ENCODE data around the gene CRYL1. TPM values are rescaled to one million over a fixed set of nuclear protein-coding genes. Genes with fewer than 3 reads are reported as not detected.

Gene CRYL1
- total and polyA plus RNA-seq, 2 of the 13 experiments (the other 11 are each of a cell fraction or from before 2014, with no cell fraction given) = 57.2 to 115 TPM

DNA sequence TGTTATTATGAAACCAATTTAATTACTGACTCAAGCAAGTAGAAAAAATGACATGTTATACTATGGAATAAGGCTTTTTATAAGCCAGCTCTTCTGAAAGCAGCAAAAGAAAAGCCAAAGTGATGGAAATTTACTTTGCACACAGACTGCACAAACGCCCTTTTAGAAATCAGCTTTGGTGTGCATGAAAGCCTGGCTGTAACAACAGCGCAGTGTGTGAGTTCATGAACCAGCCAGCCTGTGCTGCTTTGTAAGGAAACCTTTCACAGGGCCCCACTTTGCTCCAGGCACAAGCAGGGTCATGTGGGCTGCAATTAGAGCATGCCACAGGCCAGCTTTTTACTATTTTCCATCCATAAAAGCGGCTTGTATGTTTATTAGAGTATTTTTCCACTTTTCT is 27.7 kb upstream of the CRYL1 start (continued):
- TF ChIP-seq TBL1XR1 (IDR thresholded peaks at IDR 0.05; ENCODE audit: borderline replicate concordance, low read length, partially characterized antibody) (no peak), ZMAT3 (CRISPR knock-in tag; conservative IDR thresholded peaks at IDR 0.05) (no peak), SALL1 (CRISPR knock-in tag; IDR thresholded peaks at IDR 0.05) (peak; percentile 73), KDM5A (IDR thresholded peaks at IDR 0.05; ENCODE audit: borderline replicate concordance, low read length) (no peak), ETV5 (CRISPR knock-in tag; IDR thresholded peaks at IDR 0.05; ENCODE audit: borderline replicate concordance) (0 out of 2 replicates have a peak, but pooled peaks have one; percentile 20), ZNF230 (CRISPR knock-in tag; IDR thresholded peaks at IDR 0.05) (no peak), NFE2L1 (CRISPR knock-in tag; IDR thresholded peaks at IDR 0.05; ENCODE audit: borderline replicate concordance) (no peak), SIN3B (IDR thresholded peaks at IDR 0.05; ENCODE audit: low read length) (no peak), ERF (CRISPR knock-in tag; IDR thresholded peaks at IDR 0.05) (peak; percentile 56; the same call in 1 of the 2 replicates), ATF7 (IDR thresholded peaks at IDR 0.05) (no peak), ATF7 (CRISPR knock-in tag; IDR thresholded peaks at IDR 0.05) (no peak), ZNF292 (CRISPR knock-in tag; IDR thresholded peaks at IDR 0.05; ENCODE audit: borderline replicate concordance, low read depth) (peak; percentile 95; the same call in 1 of the 2 replicates), IKZF4 (CRISPR knock-in tag; IDR thresholded peaks at IDR 0.05; ENCODE audit: borderline replicate concordance, low read depth, not compliant biosample characterization) (no peak), HES4 (CRISPR knock-in tag; IDR thresholded peaks at IDR 0.05; ENCODE audit: borderline replicate concordance) (no peak), NR2F2 (IDR thresholded peaks at IDR 0.05; ENCODE audit: borderline replicate concordance, low read depth) (no peak), ZNF510 (CRISPR knock-in tag; IDR thresholded peaks at IDR 0.05; ENCODE audit: low read depth) (no peak)
- TF ChIP-seq, protein P1, sequence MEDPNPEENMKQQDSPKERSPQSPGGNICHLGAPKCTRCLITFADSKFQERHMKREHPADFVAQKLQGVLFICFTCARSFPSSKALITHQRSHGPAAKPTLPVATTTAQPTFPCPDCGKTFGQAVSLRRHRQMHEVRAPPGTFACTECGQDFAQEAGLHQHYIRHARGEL (CRISPR knock-in tag; IDR thresholded peaks at IDR 0.05) = no peak
- TF ChIP-seq, protein P2, sequence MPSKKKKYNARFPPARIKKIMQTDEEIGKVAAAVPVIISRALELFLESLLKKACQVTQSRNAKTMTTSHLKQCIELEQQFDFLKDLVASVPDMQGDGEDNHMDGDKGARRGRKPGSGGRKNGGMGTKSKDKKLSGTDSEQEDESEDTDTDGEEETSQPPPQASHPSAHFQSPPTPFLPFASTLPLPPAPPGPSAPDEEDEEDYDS (CRISPR knock-in tag; IDR thresholded peaks at IDR 0.05) = peak; percentile 59; the same call in 1 of the 2 replicates
- TF ChIP-seq, protein P3, sequence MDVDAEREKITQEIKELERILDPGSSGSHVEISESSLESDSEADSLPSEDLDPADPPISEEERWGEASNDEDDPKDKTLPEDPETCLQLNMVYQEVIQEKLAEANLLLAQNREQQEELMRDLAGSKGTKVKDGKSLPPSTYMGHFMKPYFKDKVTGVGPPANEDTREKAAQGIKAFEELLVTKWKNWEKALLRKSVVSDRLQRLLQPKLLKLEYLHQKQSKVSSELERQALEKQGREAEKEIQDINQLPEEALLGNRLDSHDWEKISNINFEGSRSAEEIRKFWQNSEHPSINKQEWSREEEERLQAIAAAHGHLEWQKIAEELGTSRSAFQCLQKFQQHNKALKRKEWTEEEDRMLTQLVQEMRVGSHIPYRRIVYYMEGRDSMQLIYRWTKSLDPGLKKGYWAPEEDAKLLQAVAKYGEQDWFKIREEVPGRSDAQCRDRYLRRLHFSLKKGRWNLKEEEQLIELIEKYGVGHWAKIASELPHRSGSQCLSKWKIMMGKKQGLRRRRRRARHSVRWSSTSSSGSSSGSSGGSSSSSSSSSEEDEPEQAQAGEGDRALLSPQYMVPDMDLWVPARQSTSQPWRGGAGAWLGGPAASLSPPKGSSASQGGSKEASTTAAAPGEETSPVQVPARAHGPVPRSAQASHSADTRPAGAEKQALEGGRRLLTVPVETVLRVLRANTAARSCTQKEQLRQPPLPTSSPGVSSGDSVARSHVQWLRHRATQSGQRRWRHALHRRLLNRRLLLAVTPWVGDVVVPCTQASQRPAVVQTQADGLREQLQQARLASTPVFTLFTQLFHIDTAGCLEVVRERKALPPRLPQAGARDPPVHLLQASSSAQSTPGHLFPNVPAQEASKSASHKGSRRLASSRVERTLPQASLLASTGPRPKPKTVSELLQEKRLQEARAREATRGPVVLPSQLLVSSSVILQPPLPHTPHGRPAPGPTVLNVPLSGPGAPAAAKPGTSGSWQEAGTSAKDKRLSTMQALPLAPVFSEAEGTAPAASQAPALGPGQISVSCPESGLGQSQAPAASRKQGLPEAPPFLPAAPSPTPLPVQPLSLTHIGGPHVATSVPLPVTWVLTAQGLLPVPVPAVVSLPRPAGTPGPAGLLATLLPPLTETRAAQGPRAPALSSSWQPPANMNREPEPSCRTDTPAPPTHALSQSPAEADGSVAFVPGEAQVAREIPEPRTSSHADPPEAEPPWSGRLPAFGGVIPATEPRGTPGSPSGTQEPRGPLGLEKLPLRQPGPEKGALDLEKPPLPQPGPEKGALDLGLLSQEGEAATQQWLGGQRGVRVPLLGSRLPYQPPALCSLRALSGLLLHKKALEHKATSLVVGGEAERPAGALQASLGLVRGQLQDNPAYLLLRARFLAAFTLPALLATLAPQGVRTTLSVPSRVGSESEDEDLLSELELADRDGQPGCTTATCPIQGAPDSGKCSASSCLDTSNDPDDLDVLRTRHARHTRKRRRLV (CRISPR knock-in tag; IDR thresholded peaks at IDR 0.05) = no peak
- TF ChIP-seq, protein P4, sequence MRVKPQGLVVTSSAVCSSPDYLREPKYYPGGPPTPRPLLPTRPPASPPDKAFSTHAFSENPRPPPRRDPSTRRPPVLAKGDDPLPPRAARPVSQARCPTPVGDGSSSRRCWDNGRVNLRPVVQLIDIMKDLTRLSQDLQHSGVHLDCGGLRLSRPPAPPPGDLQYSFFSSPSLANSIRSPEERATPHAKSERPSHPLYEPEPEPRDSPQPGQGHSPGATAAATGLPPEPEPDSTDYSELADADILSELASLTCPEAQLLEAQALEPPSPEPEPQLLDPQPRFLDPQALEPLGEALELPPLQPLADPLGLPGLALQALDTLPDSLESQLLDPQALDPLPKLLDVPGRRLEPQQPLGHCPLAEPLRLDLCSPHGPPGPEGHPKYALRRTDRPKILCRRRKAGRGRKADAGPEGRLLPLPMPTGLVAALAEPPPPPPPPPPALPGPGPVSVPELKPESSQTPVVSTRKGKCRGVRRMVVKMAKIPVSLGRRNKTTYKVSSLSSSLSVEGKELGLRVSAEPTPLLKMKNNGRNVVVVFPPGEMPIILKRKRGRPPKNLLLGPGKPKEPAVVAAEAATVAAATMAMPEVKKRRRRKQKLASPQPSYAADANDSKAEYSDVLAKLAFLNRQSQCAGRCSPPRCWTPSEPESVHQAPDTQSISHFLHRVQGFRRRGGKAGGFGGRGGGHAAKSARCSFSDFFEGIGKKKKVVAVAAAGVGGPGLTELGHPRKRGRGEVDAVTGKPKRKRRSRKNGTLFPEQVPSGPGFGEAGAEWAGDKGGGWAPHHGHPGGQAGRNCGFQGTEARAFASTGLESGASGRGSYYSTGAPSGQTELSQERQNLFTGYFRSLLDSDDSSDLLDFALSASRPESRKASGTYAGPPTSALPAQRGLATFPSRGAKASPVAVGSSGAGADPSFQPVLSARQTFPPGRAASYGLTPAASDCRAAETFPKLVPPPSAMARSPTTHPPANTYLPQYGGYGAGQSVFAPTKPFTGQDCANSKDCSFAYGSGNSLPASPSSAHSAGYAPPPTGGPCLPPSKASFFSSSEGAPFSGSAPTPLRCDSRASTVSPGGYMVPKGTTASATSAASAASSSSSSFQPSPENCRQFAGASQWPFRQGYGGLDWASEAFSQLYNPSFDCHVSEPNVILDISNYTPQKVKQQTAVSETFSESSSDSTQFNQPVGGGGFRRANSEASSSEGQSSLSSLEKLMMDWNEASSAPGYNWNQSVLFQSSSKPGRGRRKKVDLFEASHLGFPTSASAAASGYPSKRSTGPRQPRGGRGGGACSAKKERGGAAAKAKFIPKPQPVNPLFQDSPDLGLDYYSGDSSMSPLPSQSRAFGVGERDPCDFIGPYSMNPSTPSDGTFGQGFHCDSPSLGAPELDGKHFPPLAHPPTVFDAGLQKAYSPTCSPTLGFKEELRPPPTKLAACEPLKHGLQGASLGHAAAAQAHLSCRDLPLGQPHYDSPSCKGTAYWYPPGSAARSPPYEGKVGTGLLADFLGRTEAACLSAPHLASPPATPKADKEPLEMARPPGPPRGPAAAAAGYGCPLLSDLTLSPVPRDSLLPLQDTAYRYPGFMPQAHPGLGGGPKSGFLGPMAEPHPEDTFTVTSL (CRISPR knock-in tag; IDR thresholded peaks at IDR 0.05; ENCODE audit: borderline replicate concordance) = no peak; the same call in 1 of the 2 replicates

Data from HepG2 (cell line).